ENCODE data around the gene SLC6A20. TPM values are rescaled to one million over a fixed set of nuclear protein-coding genes. Genes with fewer than 3 reads are reported as not detected.

The SLC6A20 gene
- total RNA-seq, 1 experiment from 2014 or later: not detected

DNA sequence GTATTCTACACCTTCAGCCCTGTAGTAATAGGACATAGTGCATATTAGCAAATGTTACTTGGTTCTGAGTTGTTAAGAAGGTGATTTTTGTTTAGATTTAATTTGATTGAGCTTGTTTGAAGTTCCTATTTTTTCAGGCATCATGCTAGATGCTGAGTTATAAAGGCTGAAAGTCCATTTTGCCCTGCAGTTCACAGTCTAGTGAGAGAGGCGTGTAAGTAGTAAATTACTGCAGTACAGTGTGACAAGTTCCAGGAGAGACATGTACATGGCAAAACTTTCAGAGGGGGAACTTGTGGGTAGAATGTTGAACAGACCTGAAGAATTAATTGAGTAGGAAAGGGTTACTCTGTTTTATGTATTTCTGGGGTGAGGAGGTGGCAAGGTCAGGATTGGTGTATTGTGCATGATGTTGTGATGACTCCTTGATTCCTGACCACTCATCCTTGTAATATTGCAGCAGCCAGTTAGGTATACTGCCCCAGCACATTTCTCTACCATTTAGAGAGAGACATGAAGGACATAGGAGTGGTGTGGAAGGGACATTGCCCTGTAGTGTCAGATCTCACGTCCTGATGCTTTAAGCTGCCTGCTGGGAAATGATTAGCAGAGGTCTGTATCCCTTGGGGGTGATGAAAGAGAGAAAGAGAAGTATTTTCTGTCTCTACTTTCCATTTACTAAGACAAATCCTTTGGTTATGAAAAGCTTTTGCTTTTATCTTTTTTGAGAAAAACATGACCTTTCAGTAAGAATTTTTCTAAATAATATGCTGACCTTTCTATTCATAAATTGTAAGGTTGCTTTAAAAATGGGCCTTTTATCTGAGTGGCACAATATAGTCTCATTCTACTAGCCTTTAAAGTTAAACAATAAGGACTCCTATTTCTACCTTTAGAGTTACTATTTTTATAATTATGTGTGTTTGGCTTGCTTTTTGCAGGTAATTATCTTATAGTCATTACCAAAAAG, 90.2 kb downstream of the SLC6A20 start:
- Histone ChIP-seq H3K9me3 (ENCODE audit: low read length) (no peaks in the 10 kb centered on the region), H3K9me2 (replicated peaks; ENCODE audit: insufficient read depth, low read length) (no peaks in the 10 kb centered on the region), H3K27ac (ENCODE audit: low read length) (peak overlapping the region; percentile 26), H3K4me1 (ENCODE audit: low read length) (peaks cover 32% of the 10 kb centered on the region), H2AFZ (ENCODE audit: low read length) (no peak overlapping the region), H3K27me3 (ENCODE audit: low read length) (no peaks in the 10 kb centered on the region), H3K36me3 (ENCODE audit: insufficient read depth, low read length) (peaks cover 48% of the 10 kb centered on the region), H3K9ac (ENCODE audit: low read length) (0 out of 2 replicates have a peak overlapping the region, but pooled peaks have one; percentile 10), H4K20me1 (ENCODE audit: insufficient read depth, low read depth, low read length) (no peaks in the 10 kb centered on the region), H3K4me3 (ENCODE audit: low read length) (no peak overlapping the region), H3K4me2 (ENCODE audit: low read depth, low read length, poor library complexity, severe bottlenecking) (peak overlapping the region; percentile 9), H3K79me2 (ENCODE audit: low read length) (peaks cover 73% of the 10 kb centered on the region)
- peak; percentile 43 for DNase-seq

Small RNA genes lying within 50 kb of the gene (small RNA-seq; reads per million reads assigned to genes)
- not detected for gene RN7SL145P

Other genes with a start within 250 kb of the SLC6A20 start
- 3.5 and 5.7 TPM in 2 replicates for gene LIMD1, start 201.8 kb downstream of the SLC6A20 start, total RNA-seq (2014; rRNA removed; shearing (Covaris generic); ENCODE audit: low replicate concordance)
- 41.9 and 61.8 TPM in 2 replicates for gene SACM1L, start 107.1 kb downstream of the SLC6A20 start, total RNA-seq (2014; rRNA removed; shearing (Covaris generic); ENCODE audit: low replicate concordance)
- gene LZTFL1, start 45.6 kb upstream of the SLC6A20 start, total RNA-seq (2014; rRNA removed; shearing (Covaris generic); ENCODE audit: low replicate concordance): 4.9 and 6.2 TPM in 2 replicates
- not detected in 2 replicates for gene CCR9, start 90.0 kb upstream of the SLC6A20 start, total RNA-seq (2014; rRNA removed; shearing (Covaris generic); ENCODE audit: low replicate concordance)
- gene CXCR6, start 146.9 kb upstream of the SLC6A20 start, total RNA-seq (2014; rRNA removed; shearing (Covaris generic); ENCODE audit: low replicate concordance): not detected in 2 replicates
- 7.3 and 7.4 TPM in 2 replicates for gene FYCO1, start 199.3 kb upstream of the SLC6A20 start, total RNA-seq (2014; rRNA removed; shearing (Covaris generic); ENCODE audit: low replicate concordance)
- not detected in 2 replicates for gene XCR1, start 230.9 kb upstream of the SLC6A20 start, total RNA-seq (2014; rRNA removed; shearing (Covaris generic); ENCODE audit: low replicate concordance)